Retina (tissue), 1 donor: ENCODE measurements around the gene HTT.

Source experiments
- DNase-seq: peaks from one replicate; pipeline ENCODE4 v3.0.0-alpha.2; 2016

Gene HTT

GRCh38 chr4:3177905-3178304, 103.4 kb downstream of the HTT start:
- no peak for DNase-seq

- no peak for DNase-seq
Observed at GRCh38 chr4:3178351-3178750, 103.9 kb downstream of the HTT start.

GRCh38 chr4:3179126-3179706, 104.7 kb downstream of the HTT start:
- DNase-seq = no peak

- DNase-seq = no peak
Observed at GRCh38 chr4:3183008-3183407, 108.5 kb downstream of the HTT start.

- DNase-seq = no peak
Observed at GRCh38 chr4:3184725-3185124, 110.2 kb downstream of the HTT start.

- no peak for DNase-seq
Observed at GRCh38 chr4:3186609-3187008, 112.1 kb downstream of the HTT start.

GRCh38 chr4:3188118-3188517, 113.6 kb downstream of the HTT start:
- no peak for DNase-seq

- DNase-seq = no peak
Observed at GRCh38 chr4:3189459-3189858, 115.0 kb downstream of the HTT start.

GRCh38 chr4:3190549-3190948, 116.1 kb downstream of the HTT start:
- no peak for DNase-seq

- DNase-seq = no peak
Observed at GRCh38 chr4:3192188-3192587, 117.7 kb downstream of the HTT start.

- no peak for DNase-seq
Observed at GRCh38 chr4:3192827-3193226, 118.3 kb downstream of the HTT start.

GRCh38 chr4:3193531-3194203, 119.2 kb downstream of the HTT start:
- no peak for DNase-seq

- DNase-seq = no peak
Observed at GRCh38 chr4:3196670-3197359, 122.3 kb downstream of the HTT start.

- DNase-seq = no peak
Observed at GRCh38 chr4:3197366-3198105, 123.1 kb downstream of the HTT start.

GRCh38 chr4:3198906-3199305, 124.4 kb downstream of the HTT start:
- DNase-seq = no peak

- DNase-seq = no peak
Observed at GRCh38 chr4:3199653-3200422, 125.4 kb downstream of the HTT start.

GRCh38 chr4:3200423-3201090, 126.1 kb downstream of the HTT start:
- DNase-seq = no peak

- DNase-seq = no peak
Observed at GRCh38 chr4:3201718-3202702, 127.5 kb downstream of the HTT start.

GRCh38 chr4:3202836-3203820, 128.6 kb downstream of the HTT start:
- DNase-seq = no peak

- no peak for DNase-seq
Observed at GRCh38 chr4:3203971-3204431, 129.5 kb downstream of the HTT start.
